GM12874 (cell line): ENCODE measurements around the gene NMRAL1.

Source experiments
- TF ChIP-seq, protein P1 (sequence below): IDR thresholded peaks from 2 replicates; pipeline ENCODE4 v1.5.1; 2011; ENCODE audit warnings: low read depth, mild to moderate bottlenecking, control low read depth, low read length, moderate library complexity; ENCODE audit not compliant: insufficient read depth

The NMRAL1 gene

DNA sequence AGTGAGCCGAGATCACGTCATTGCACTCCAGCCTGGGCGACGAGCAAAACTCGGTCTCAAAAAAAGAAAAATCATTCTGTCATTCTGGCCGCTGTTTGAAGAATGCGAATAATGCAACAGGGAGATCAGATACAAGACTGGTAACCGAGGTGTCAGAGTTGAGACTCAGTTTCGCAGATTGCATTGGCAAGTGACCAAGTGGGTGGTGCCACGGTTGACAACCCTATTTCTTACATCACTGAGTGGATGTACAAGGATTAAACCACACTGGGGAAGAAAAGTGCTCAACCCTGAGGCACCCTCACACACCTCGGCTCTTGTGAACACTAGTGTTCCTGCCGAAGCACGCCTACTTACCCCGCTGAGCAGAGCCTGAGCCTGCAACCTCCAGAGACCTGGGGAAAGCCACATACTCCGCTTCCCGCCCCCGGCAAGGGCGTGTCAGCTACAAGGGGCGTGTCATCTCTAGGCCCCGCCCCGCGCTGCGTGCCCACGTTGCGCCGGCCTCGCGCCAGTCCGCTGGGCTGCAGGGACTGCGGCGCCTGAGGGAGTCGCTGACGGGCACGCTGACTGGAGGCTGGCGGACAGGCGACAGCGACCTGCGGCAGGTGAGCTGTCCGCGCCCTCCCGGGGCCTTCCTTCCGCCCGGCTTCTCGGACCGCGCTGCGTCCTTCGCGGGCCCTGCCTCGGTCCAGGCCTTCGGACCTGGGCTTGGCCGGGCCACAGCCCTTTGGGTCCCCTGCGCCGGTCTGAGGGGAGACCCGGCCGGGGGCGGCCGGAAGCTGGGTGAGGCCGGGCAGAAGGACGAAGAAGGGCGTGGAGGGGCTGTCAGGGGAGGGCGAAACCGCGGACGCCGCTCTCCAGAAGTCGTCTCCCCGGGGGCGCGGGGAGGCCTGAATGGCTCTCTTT lies 1.7 kb upstream of the NMRAL1 start, which contains the start of gene HMOX2:
TSS of gene HMOX2 (plus strand) at position 519 of the 909 bp plus-strand sequence. CDS start 29,127 bp downstream, outside the sequence.
- TF ChIP-seq, protein P1, sequence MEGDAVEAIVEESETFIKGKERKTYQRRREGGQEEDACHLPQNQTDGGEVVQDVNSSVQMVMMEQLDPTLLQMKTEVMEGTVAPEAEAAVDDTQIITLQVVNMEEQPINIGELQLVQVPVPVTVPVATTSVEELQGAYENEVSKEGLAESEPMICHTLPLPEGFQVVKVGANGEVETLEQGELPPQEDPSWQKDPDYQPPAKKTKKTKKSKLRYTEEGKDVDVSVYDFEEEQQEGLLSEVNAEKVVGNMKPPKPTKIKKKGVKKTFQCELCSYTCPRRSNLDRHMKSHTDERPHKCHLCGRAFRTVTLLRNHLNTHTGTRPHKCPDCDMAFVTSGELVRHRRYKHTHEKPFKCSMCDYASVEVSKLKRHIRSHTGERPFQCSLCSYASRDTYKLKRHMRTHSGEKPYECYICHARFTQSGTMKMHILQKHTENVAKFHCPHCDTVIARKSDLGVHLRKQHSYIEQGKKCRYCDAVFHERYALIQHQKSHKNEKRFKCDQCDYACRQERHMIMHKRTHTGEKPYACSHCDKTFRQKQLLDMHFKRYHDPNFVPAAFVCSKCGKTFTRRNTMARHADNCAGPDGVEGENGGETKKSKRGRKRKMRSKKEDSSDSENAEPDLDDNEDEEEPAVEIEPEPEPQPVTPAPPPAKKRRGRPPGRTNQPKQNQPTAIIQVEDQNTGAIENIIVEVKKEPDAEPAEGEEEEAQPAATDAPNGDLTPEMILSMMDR = peak; percentile 63

DNA sequence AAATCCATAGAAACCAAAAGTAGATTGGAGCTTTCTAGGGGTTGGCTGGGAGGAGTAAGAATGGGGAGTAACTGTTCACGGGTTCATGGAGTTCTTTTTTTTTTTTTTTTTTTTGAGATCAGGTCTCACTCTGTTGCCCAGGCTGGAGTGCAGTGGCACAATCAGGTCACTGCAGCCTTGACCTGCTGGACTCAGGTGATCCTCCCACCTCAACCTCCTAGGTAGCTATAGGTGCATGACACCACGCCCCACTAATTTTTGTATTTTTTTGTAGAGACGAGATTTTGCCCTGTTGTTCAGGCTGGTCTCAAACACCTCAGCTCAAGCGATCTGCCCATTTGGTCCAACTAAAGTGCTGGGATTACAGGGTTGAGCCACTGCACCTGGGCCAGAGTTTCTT lies 1.5 kb downstream of the NMRAL1 start:
- TF ChIP-seq, protein P1 = no peak

DNA sequence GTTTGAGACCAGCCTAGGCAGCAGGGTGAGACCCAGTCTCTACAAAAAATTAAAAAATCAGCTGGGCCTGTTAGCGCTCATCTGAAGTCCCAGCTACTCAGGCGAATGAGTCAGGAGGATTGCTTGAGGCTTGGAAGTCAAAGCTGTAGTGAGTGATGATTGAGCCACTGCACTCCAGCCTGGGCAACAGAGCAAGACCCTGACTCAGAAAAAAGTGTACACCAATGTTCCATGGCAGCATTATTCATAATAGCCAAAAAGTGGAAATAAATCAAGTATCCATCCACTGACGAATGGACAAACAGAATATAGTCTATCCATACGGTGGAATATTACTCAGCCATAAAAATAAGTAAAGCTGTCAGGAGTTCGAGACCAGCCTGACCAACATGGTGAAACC lies 2.6 kb downstream of the NMRAL1 start:
- TF ChIP-seq, protein P1 = no peak

DNA sequence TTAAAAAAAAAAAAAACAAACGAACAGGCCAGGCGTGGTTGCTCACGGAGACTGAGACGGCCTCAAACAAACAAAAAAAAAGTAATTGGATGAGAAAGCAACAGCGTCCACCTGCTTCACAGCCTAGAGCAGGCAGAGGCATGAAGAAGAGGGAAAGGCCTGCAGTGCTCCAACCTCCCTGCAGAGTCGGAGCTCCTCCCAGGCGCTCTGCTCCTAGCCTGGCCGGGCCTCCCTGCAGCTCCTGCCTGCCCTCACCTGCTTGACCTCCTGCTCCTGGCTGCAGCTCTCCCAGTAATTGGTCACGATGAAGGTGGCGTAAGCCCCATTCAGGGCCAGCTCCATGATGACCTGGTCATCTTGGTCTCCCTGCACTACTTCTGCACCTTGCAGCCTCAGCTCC lies 5.5 kb downstream of the NMRAL1 start:
- TF ChIP-seq, protein P1 = no peak

DNA sequence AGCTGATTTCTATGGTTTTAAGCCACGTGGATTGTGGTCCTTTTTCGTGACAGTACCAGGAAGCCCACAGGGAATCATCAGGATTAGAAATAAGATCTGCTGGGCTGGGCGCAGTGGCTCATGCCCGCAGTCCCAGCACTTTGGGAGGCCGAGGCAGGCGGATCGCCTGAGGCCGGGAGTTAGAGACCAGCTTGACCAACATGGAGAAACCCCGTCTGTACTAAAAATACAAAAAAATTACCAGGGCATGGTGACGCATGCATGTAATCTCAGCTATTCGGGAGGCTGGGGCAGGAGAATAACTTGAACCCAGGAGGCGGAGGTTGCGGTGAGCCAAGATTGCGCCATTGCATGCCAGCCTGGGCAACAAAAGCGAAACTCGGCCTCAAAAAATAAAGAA lies 6.5 kb downstream of the NMRAL1 start:
- TF ChIP-seq, protein P1 = no peak

DNA sequence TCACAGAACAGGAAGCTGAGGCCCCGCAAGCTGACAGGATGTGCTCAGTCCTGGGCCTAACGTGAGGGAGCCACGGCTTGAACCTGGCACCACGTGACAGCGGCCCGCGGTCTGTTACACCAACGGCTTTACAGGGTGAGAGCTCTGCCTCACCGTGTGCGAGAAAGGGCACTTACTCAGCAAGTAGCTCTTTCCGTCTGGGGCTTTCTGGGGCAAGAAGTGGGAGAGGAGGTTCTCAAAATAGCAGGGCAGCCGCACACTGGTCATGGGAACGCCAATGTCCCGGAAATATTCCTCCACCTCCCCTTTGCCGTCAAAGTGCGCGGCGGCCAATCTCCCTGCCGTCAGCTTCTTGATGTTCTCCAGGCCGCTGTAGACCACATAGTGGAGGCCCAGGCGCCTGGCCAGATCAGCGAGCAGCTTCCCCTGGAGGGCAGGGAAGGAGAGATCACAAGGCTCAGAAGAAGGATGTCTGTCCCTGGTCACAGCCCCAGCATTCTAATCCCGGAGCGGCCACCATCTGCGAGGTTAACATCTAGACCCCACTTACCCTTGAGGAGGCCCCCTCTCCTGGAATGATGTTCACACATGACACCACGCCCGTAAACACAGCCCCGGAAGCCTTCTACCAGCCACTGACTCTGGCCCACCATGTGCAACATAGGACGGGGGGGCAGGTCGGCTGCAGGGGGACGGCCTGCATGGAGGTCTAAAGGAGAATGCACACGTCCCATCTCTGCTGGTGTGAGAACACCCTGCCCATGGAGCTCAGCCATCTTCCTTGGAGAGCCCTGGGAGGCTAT lies 8.2 kb downstream of the NMRAL1 start:
- TF ChIP-seq, protein P1 = no peak

DNA sequence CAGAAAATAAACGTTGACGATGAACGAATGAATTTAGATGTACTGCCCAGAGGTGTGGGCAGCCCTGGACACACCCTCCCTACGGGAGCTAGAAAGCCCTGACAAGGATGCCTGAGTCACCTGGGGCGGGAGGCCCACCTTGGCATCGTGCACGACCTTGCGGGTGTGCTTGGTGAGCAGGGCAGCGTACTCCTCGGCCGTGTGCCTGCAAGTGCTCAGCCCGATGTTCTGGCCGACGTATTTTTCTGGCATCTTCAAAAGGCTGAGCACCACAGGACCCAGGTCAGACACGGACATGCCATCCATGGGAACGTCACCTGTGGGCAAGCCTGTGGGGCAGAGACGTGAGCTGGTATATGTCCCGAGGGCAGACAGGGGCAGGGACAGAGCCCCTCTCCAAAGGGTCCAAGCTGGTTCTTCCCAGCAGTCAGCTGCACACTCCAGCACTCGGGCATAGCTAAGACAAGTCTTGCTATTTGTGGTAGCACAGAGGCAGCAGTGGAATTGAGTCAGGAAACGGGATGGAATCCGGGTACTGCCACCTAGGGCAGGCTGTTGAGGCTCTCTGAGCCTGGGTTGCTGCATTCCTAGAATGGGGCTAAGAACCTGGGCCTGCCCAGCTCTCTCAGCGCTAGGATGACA lies 10.8 kb downstream of the NMRAL1 start:
- TF ChIP-seq, protein P1 = no peak
